T-helper 9 cell (primary cell): ENCODE results near the gene FOXL1.

Source experiments
- DNase-seq: peaks from one replicate; pipeline ENCODE4 v3.0.0-alpha.2; 2020

FOXL1 gene

DNA sequence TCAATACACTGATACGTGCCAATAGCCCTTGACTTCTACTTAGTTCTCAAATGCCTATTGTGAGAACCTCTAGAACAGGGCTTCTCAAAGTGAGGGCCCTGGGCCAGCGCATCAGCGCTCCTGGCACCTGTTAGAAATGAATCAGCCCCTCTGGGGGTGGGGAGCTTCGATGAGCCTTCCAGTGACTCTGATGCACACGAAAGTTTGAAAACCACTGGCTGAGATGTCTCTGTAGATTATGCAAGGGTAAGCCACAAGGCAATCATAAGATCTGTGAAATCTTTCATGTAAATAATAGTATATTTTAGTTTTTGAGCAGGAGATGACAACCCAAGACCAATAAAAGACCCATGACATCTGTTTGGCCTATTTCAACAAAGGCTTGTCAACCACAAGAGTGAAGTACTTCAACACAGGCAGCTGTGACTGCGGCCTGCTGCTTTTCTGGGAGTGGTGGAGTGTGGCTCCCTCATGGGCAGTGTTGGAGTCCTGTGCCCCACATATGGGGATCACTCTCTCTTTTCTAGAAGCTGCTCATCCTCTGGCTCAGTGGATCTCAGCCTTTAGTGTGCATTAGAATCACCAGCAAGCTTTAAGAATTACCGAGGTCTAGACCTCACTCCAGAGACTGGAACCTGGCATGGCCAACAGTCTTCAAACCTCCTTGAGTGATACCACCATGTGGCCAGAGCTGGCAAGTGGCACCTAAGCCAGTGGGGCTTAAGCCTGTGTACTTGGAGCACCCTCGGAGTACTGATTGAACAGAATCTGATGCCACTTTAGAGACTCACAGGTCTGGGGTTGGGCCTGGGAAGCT, 29.1 kb upstream of the FOXL1 start:
- DNase-seq: no peak

- DNase-seq: no peak
Observed at GRCh38 chr16:86549893-86550190, 28.5 kb upstream of the FOXL1 start.

- DNase-seq: no peak
Observed at GRCh38 chr16:86550281-86550680, 28.1 kb upstream of the FOXL1 start.

DNA sequence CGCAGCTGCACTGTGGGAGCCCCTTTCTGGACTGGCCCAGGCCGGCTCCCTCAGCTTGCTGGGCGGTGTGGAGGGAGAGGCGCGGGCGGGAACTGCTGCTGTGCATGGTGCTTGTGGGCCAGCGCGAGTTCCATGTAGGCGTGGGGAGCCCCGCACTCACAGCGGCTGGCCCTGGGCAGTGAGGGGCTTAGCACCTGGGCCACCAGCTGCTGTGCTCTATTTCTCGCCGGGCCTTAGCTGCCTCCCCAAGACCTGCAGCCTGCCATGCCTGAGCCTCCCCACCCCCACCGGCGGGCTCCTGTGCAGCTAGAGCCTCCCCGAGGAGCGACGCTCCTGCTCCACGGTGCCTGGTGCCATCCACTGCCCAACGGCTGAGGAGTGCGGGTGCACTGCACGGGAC, 25.0 kb upstream of the FOXL1 start:
- DNase-seq: no peak

DNA sequence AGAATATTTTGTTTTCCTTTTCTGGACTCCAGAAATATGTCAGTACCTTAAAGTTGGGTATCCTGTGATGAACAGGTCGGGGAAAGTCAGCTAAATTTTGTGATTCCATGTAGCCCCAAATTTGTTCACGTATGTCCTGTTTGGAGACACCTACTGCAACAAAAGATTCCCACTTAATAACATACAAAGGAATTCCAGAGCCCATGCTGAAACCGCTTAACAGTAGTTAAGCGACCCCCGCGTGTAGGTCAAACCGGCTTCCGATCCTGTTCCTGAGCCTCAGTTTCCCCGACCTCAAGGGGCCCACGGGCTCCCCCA, 23.8 kb upstream of the FOXL1 start:
- DNase-seq: no peak

GRCh38 chr16:86554917-86555703, 23.2 kb upstream of the FOXL1 start, which contains the start of gene MTHFSD:
MTHFSD (minus strand) TSS chr16:86555235; CDS start chr16:86555184, 51 bp downstream.
- DNase-seq: peak; percentile 97

DNA sequence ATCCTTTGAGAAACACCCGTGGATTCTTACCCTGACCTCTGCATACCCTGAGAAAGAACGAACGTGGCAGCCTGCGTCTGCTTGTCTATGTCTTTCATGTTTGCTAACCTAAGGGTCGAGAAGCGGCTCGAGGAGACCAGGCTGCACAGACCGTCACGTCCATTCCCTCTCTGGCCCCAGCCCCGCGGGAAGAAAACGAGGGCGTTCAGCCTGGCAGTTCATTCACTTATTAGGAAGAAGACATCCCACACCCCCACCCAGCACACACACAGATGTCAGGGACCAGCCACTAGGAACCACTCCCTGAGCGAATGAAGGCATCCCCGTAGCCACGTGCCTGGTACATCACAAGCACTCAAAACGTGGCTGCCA, 22.7 kb upstream of the FOXL1 start:
- no peak for DNase-seq

DNA sequence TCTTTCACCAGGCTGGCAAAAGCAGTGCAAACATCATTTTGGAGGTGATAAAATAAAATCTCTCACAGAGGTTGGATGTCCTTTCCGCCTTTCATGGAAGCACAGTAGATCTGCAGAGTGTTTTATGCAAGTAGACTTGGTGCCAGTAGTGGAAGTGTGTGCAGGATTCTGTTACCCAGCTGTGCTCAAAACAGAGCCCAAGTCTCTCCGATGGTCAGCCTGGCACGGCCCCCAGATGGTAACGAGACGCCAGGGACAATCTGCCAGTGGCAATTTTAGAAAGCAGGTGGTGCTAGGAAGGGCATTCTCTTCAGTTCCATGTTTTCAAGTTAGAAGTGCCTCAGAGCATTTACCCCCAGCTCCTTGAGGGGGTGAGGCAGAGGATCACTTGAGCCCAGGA, 21.8 kb upstream of the FOXL1 start:
- DNase-seq: no peak

- DNase-seq: no peak
Observed at GRCh38 chr16:86557587-86557986, 20.8 kb upstream of the FOXL1 start.

GRCh38 chr16:86558355-86559193, 19.8 kb upstream of the FOXL1 start:
- no peak for DNase-seq

GRCh38 chr16:86559802-86560305, 18.5 kb upstream of the FOXL1 start:
- DNase-seq: no peak

DNA sequence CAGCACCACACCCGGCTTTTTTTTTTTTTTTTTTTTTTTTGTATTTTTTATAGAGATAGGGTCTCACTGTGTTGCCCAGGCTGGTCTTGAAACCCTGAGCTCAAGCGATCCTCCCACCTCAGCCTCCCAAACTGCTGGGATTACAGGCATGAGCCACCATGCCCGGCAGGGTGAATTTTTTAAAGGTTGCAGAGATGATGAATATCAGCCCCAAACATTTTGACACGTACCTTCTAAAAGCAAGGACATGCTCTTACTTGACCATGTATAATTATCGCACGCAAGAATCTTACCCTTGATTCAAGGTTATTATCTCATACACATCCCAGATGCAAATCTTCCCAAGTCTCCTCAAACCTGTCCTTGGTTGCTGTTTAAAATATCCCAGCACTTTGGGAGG, 16.0 kb upstream of the FOXL1 start:
- no peak for DNase-seq

DNA sequence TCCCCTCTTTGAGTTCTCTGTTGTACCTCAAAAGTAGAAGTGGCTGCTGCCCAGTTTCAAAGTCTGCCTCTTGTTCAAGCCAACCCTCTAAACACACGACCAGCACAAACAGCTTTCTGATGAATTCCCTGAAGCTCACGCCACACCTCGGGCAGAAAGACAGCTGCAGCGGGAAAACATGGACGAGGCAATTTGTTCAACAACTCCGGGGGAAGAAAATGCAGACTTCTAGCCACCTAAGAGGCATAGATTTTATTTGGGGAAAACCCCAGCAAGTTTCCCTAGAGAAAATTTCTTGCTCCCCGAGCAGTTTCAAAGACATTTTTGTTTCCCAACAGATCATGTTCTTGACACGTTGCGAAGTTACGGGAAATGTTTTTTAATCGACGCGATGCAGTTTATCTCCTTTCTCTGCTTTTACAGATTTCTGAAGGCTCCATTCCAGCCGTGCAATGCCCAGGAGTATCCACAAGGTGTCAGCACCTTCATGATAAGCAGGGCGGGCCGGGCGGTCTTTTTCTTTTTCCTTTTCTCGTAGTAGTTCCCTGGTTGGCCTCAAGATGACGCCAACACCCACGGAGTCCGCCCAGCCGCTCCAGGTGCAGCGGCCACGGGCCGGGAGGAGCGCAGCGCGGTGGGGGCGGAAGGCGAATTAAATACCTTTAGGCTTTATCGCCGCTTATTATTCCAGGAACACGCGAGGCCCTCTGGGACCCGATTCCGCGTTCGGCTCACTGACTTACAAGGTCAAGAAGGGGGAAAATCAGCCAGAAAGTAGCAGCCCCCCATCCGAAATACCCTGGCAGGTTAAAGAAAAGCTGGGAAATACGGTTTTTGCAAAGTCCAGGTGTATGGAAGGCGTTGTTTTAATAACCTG, 14.6 kb upstream of the FOXL1 start:
- peak; percentile 78 for DNase-seq

GRCh38 chr16:86565181-86565631, 13.1 kb upstream of the FOXL1 start:
- no peak for DNase-seq

DNA sequence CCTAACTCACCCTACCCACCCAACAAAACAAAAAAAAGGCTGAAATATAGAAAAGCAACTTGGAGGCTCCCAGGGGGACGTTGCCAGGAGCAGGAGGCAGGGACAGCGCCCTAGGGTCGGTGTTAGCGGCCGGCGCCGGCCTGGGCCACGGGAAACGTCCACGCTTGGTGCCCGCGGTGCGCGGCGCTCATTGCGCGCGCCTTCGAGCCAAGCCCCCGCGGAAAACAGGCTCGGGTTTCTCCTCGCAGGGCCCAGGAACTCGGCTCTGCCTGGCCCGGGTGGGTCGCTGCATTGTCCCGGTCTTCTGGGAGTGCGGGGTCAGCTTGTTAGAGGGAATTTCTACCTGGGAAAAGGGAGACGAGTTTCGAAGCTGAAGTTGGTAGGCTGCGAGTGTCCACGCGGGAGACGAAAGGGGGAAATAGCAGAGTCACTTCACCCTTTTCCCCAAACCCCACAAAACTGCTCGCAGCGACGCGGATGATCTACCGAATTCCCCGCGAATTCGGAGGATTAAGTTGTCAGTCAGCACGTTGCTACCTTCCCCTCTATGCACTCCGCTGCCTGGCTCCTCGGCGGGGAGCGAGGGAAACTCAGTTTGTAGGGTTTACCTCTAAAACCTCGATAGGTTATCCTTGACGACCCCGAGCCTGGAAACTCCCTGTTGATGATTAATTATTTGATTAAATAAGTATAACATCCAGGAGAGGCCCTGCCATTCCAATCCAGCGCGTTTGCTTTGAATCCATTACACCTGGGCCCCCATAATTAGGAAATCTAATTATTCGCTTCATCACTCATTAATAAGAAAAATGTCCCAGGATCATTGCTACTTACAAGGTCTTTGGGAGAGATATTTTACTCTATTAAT, 12.5 kb upstream of the FOXL1 start:
- no peak for DNase-seq

DNA sequence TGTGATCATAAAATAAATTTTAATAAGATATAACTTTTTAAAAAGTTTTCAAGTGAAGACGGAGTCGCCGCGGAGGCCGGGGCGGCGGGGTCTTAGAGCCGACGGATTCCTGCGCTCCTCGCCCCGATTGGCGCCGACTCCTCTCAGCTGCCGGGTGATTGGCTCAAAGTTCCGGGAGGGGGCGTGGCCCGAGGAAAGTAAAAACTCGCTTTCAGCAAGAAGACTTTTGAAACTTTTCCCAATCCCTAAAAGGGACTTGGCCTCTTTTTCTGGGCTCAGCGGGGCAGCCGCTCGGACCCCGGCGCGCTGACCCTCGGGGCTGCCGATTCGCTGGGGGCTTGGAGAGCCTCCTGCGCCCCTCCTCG, 11.8 kb upstream of the FOXL1 start, which contains the start of gene FOXC2:
TSS of gene FOXC2 (plus strand) at position 229 of the 365 bp plus-strand sequence. CDS start 507 bp downstream, outside the sequence.
- peak; percentile 31 for DNase-seq

- DNase-seq: no peak
Observed at GRCh38 chr16:86566966-86567700, 11.2 kb upstream of the FOXL1 start.

- DNase-seq: no peak
Observed at GRCh38 chr16:86567701-86568581, 10.4 kb upstream of the FOXL1 start.
